Measurements from ENCODE around the gene NPEPPS. TPM values are rescaled to one million over a fixed set of nuclear protein-coding genes. Genes with fewer than 3 reads are reported as not detected.
A peak's percentile ranks its signal among the peaks of the same experiment; 100 is the strongest.
"Not testable (repeated sequence)": the region's sequence is repeated elsewhere in the genome, so short reads cannot be mapped to it uniquely, and the experiment has no call there.

Gene NPEPPS
- total RNA-seq, 2 experiments from 2014 or later: 77.3 to 80.7 TPM

- H3K4me3 Mint-ChIP-seq; H3K9me3 Mint-ChIP-seq; H3K4me3 ChIP-seq (ENCODE audit: low read length); DNase-seq; H3K27me3 ChIP-seq (ENCODE audit: control insufficient read depth in 1 of 2, insufficient read depth in 2 of 2, low read length in 2 of 2); H3K36me3 Mint-ChIP-seq (ENCODE audit: low read depth); POLR2A ChIA-PET; H3K36me3 ChIP-seq (ENCODE audit: insufficient read depth, low read length); CTCF ChIA-PET; H3K27ac ChIP-seq (ENCODE audit: low read depth in 1 of 2, low read length in 2 of 2); H3K27me3 Mint-ChIP-seq; intact Hi-C loops (cut with DNase I, micrococcal nuclease); H3K4me1 ChIP-seq (ENCODE audit: insufficient read depth, low read length); H3K9me3 ChIP-seq (ENCODE audit: control insufficient read depth in 1 of 2, insufficient read depth in 1 of 2, low read length in 2 of 2): not testable (repeated sequence)
- Mint-ChIP-seq H3K4me1 (ENCODE audit: low read depth) (peaks cover 25% of the 10 kb centered on the region), H3K27ac (peak overlapping the region; percentile 48)
- ATAC-seq (ENCODE audit: poor library complexity): peak; percentile 37
Measured at GRCh38 chr17:47560517-47561043, 29.7 kb downstream of the NPEPPS start.

GRCh38 chr17:47561698-47562405 lies 30.9 kb downstream of the NPEPPS start:
- CTCF ChIA-PET; intact Hi-C loops (cut with DNase I, micrococcal nuclease); DNase-seq; H3K27me3 ChIP-seq (ENCODE audit: control insufficient read depth in 1 of 2, insufficient read depth in 2 of 2, low read length in 2 of 2); H3K4me3 ChIP-seq (ENCODE audit: low read length); H3K27ac ChIP-seq (ENCODE audit: low read depth in 1 of 2, low read length in 2 of 2); H3K36me3 ChIP-seq (ENCODE audit: insufficient read depth, low read length); H3K27ac Mint-ChIP-seq; H3K4me3 Mint-ChIP-seq; H3K36me3 Mint-ChIP-seq (ENCODE audit: low read depth); H3K4me1 ChIP-seq (ENCODE audit: insufficient read depth, low read length); H3K27me3 Mint-ChIP-seq; ATAC-seq (ENCODE audit: poor library complexity); H3K9me3 Mint-ChIP-seq; POLR2A ChIA-PET; H3K9me3 ChIP-seq (ENCODE audit: control insufficient read depth in 1 of 2, insufficient read depth in 1 of 2, low read length in 2 of 2): not testable (repeated sequence)
- H3K4me1 Mint-ChIP-seq (ENCODE audit: low read depth): peaks cover 26% of the 10 kb centered on the region

DNA sequence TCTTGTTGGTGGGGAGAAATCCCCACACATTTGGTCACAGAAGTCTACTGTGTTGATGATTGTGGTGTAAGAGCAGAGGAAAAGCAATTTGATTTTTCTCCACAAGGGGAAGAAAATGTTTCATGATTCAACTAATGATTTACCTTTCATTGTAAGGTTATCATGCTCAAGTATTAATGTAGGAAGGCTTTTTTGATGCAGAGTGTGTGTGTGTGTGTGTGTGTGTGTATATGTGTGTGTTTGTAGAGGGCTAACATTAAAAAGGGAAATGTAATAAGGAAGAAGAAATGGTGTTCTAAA lies 31.4 kb downstream of the NPEPPS start:
- intact Hi-C loops (cut with DNase I, micrococcal nuclease); H3K27ac ChIP-seq (ENCODE audit: low read depth in 1 of 2, low read length in 2 of 2); H3K4me3 ChIP-seq (ENCODE audit: low read length); H3K27me3 ChIP-seq (ENCODE audit: control insufficient read depth in 1 of 2, insufficient read depth in 2 of 2, low read length in 2 of 2); H3K4me1 ChIP-seq (ENCODE audit: insufficient read depth, low read length); H3K36me3 ChIP-seq (ENCODE audit: insufficient read depth, low read length); DNase-seq; H3K4me3 Mint-ChIP-seq; POLR2A ChIA-PET; H3K27me3 Mint-ChIP-seq; H3K9me3 Mint-ChIP-seq; H3K27ac Mint-ChIP-seq; CTCF ChIA-PET; H3K9me3 ChIP-seq (ENCODE audit: control insufficient read depth in 1 of 2, insufficient read depth in 1 of 2, low read length in 2 of 2): not testable (repeated sequence)
- Mint-ChIP-seq H3K36me3 (ENCODE audit: low read depth) (peaks cover 12% of the 10 kb centered on the region), H3K4me1 (ENCODE audit: low read depth) (peaks cover 31% of the 10 kb centered on the region)
- peak; percentile 41 for ATAC-seq (ENCODE audit: poor library complexity)

GRCh38 chr17:47567261-47567660 lies 36.4 kb downstream of the NPEPPS start:
- not testable (repeated sequence) for DNase-seq

DNA sequence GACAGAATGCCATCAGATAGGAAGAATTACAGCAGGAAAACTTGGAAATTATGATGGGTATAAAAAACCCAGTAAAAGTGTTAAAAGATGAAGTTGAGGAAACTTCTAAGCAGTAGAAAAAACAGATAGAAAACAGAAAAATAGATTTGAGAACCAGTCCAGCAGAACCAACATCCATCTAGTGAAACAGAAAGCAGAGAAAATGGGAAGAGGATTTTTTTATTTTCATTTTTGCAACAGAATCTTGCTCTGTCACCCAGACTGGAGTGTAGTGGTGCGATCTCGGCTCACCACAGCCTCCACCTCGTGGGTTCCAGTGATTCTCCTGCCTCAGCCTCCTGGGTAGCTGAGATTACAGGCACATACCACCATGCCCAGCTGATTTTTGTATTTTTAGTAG lies 41.7 kb downstream of the NPEPPS start:
- POLR2A ChIA-PET; H3K27me3 ChIP-seq (ENCODE audit: control insufficient read depth in 1 of 2, insufficient read depth in 2 of 2, low read length in 2 of 2); ATAC-seq (ENCODE audit: poor library complexity); H3K27ac ChIP-seq (ENCODE audit: low read depth in 1 of 2, low read length in 2 of 2); DNase-seq; H3K4me3 Mint-ChIP-seq; H3K4me1 ChIP-seq (ENCODE audit: insufficient read depth, low read length); H3K4me3 ChIP-seq (ENCODE audit: low read length); H3K4me1 Mint-ChIP-seq (ENCODE audit: low read depth); H3K36me3 ChIP-seq (ENCODE audit: insufficient read depth, low read length); H3K27ac Mint-ChIP-seq; CTCF ChIA-PET; H3K27me3 Mint-ChIP-seq; H3K9me3 ChIP-seq (ENCODE audit: control insufficient read depth in 1 of 2, insufficient read depth in 1 of 2, low read length in 2 of 2); H3K9me3 Mint-ChIP-seq; intact Hi-C loops (cut with DNase I, micrococcal nuclease): not testable (repeated sequence)
- H3K36me3 Mint-ChIP-seq (ENCODE audit: low read depth): peaks cover 26% of the 10 kb centered on the region

More at GRCh38 chr17:47567261-47567660, 36.4 kb downstream of the NPEPPS start:
- H3K27ac Mint-ChIP-seq; H3K27ac ChIP-seq (ENCODE audit: low read depth in 1 of 2, low read length in 2 of 2); H3K36me3 ChIP-seq (ENCODE audit: insufficient read depth, low read length); H3K27me3 ChIP-seq (ENCODE audit: control insufficient read depth in 1 of 2, insufficient read depth in 2 of 2, low read length in 2 of 2); H3K9me3 ChIP-seq (ENCODE audit: control insufficient read depth in 1 of 2, insufficient read depth in 1 of 2, low read length in 2 of 2); H3K4me3 ChIP-seq (ENCODE audit: low read length); H3K4me3 Mint-ChIP-seq; CTCF ChIA-PET; ATAC-seq (ENCODE audit: poor library complexity); H3K9me3 Mint-ChIP-seq; POLR2A ChIA-PET; H3K27me3 Mint-ChIP-seq; H3K4me1 ChIP-seq (ENCODE audit: insufficient read depth, low read length); intact Hi-C loops (cut with DNase I, micrococcal nuclease): not testable (repeated sequence)
- Mint-ChIP-seq H3K36me3 (ENCODE audit: low read depth) (peaks cover 23% of the 10 kb centered on the region), H3K4me1 (ENCODE audit: low read depth) (peaks cover 11% of the 10 kb centered on the region)

DNA sequence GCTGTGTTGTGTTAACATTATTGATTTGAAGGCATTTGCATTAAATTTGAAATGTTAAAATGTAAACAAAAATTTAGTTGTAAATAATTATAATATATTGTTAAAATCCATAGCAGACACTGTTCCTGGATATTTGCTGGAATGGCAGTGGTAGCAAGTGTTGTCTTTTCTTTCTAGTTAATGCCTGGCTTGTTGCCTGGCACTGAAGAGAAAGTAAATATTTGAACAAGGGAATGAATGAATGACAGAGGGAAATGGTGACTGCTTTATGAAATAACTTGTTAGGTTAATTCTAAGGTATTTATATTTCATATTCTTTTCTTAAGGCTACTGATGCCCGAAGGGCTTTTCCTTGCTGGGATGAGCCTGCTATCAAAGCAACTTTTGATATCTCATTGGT lies 51.5 kb downstream of the NPEPPS start:
- H3K4me1 Mint-ChIP-seq (ENCODE audit: low read depth); POLR2A ChIA-PET; H3K27ac ChIP-seq (ENCODE audit: low read depth in 1 of 2, low read length in 2 of 2): not testable (repeated sequence)

DNA sequence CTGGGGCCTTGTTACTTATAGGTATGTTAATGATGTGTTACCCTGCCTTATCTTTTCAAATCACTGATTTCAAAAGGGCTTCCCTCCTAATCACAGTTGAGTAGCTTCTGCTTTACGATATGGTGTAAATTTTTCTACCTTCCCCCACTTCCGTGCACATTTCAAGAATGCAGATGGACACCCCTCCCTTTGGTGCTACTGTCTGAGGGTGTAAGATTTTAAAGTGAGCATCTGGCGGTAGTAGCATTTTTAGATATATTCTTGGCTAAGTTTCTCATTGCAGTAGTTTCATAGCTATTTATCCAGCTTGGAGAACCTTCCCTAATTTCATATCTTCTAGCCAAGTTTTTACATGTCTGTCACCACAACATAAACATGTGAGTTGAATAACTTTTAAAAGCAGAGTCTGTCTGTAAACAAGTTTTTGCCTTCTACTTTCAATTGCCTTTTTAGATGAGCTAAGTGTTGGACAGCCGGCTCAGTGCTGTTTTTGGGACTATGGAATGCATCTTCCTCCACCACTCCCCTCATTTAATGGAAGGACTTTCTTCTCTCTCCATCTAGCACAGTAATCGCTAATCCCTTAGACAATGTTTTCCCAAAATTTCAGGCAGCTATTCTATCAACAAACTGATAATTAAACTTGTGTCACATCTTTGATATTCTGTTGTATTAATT lies 55.6 kb downstream of the NPEPPS start:
- H3K9me3 ChIP-seq (ENCODE audit: control insufficient read depth in 1 of 2, insufficient read depth in 1 of 2, low read length in 2 of 2); intact Hi-C loops (cut with DNase I, micrococcal nuclease); H3K27ac ChIP-seq (ENCODE audit: low read depth in 1 of 2, low read length in 2 of 2); H3K9me3 Mint-ChIP-seq; H3K27ac Mint-ChIP-seq; H3K4me1 ChIP-seq (ENCODE audit: insufficient read depth, low read length); POLR2A ChIA-PET; H3K4me3 Mint-ChIP-seq; H3K27me3 Mint-ChIP-seq; DNase-seq; H3K4me3 ChIP-seq (ENCODE audit: low read length); H3K27me3 ChIP-seq (ENCODE audit: control insufficient read depth in 1 of 2, insufficient read depth in 2 of 2, low read length in 2 of 2); H3K36me3 ChIP-seq (ENCODE audit: insufficient read depth, low read length); ATAC-seq (ENCODE audit: poor library complexity); CTCF ChIA-PET; H3K4me1 Mint-ChIP-seq (ENCODE audit: low read depth): not testable (repeated sequence)
- peaks cover 18% of the 10 kb centered on the region for H3K36me3 Mint-ChIP-seq (ENCODE audit: low read depth)

More for the DNA sequence above, 51.5 kb downstream of the NPEPPS start:
- H3K9me3 ChIP-seq (ENCODE audit: control insufficient read depth in 1 of 2, insufficient read depth in 1 of 2, low read length in 2 of 2); H3K27me3 ChIP-seq (ENCODE audit: control insufficient read depth in 1 of 2, insufficient read depth in 2 of 2, low read length in 2 of 2); ATAC-seq (ENCODE audit: poor library complexity); DNase-seq; H3K4me1 ChIP-seq (ENCODE audit: insufficient read depth, low read length); H3K4me3 Mint-ChIP-seq; intact Hi-C loops (cut with DNase I, micrococcal nuclease); H3K36me3 ChIP-seq (ENCODE audit: insufficient read depth, low read length); H3K4me3 ChIP-seq (ENCODE audit: low read length); H3K27me3 Mint-ChIP-seq; H3K27ac Mint-ChIP-seq; H3K9me3 Mint-ChIP-seq; CTCF ChIA-PET: not testable (repeated sequence)
- peaks cover 20% of the 10 kb centered on the region for H3K36me3 Mint-ChIP-seq (ENCODE audit: low read depth)

Measured in CD4-positive, alpha-beta T cell (primary cell).